ENCODE measurements around the gene TRPC5OS. TPM values are rescaled to one million over a fixed set of nuclear protein-coding genes. Genes with fewer than 3 reads are reported as not detected.

The TRPC5OS gene
- total and polyA plus RNA-seq, 5 experiments from 2014 or later = not detected

DNA sequence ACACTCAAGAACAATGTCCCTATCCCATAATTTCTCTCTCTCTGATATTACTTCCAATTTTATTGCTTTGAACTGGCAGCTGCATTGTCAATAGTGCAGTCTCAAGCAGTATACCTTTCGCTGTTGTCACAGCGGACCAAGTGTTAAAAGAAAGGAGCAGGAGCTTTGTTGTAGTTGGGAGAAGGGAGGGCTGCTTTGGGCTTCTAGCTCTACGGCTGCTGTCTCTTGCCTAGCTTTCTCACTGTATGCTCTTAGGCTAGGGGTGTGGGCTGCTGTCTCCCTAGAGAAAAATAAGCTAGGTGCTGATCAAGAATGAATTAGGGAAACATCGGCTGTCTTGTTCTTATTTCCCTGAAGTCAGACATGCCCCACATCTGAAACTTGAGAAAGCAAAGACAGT is 52.5 kb downstream of the TRPC5OS start:
- peaks cover 0 to 10% (median 0%) of the 10 kb centered on the region in 9 donors for H3K9me3 Mint-ChIP-seq
- H3K36me3 Mint-ChIP-seq = peaks cover 0 to 3% (median 0%) of the 10 kb centered on the region in 3 donors
- DNase-seq (no peak), ATAC-seq (no peak)
- no peak overlapping the region for H3K4me3 Mint-ChIP-seq
- H3K27ac Mint-ChIP-seq = no peak overlapping the region
- H3K27me3 Mint-ChIP-seq = no peaks in the 10 kb centered on the region
- POLR2A ChIA-PET = no interaction called here
- no peaks in the 10 kb centered on the region for H3K4me1 Mint-ChIP-seq

Other genes with a start within 250 kb of the TRPC5OS start
- gene ALG13, start 195.0 kb upstream of the TRPC5OS start, total RNA-seq = 100 to 1,000 TPM in 1 of 2 experiments, 10 to 100 TPM in 1; 94.6 to 110 TPM
- 10 to 100 TPM; 40.6 to 51.4 (median 49.5) TPM for gene ALG13, start 195.0 kb upstream of the TRPC5OS start, polyA plus RNA-seq
- not detected for gene TRPC5, start 206.6 kb downstream of the TRPC5OS start, total RNA-seq
- under 1 TPM in 1 of 3 donors, not detected in 2; 0.04 TPM for gene TRPC5, start 206.6 kb downstream of the TRPC5OS start, polyA plus RNA-seq
- not detected for gene RTL4, start 206.8 kb downstream of the TRPC5OS start, total RNA-seq
- not detected for gene RTL4, start 206.8 kb downstream of the TRPC5OS start, polyA plus RNA-seq

Data from naive thymus-derived CD8-positive, alpha-beta T cell (primary cell).